Liver (tissue), 2 donors: ENCODE measurements around the gene CA11.

Experiments
- CTCF ChIP-seq: fragments of 150-350 bp; IDR thresholded peaks from 2 replicates; pipeline ENCODE4 v1.5.1; 2017; ENCODE audit warnings: improper control_type of control experiment, low read depth, low read length; ENCODE audit not compliant: missing input control
- REST ChIP-seq: IDR thresholded peaks from 2 replicates; pipeline ENCODE4 v1.6.1; 2016; ENCODE audit warnings: antibody characterized with exemption, mild to moderate bottlenecking
- donor health status: healthy.

- no peak for TF ChIP-seq CTCF
- TF ChIP-seq REST: no peak
Observed at GRCh38 chr19:48598996-48599700, 46.8 kb downstream of the CA11 start.
